HG03108 (cell line): ENCODE data around the gene ZMYM2.
"Not testable (repeated sequence)": the region's sequence is repeated elsewhere in the genome, so short reads cannot be mapped to it uniquely, and the experiment has no call there.

ENCODE experiments used
- ATAC-seq: cut with Tn5 transposase; IDR thresholded peaks from one replicate; pipeline ENCODE4 v1.9.1; 2021; ENCODE audit warnings: moderate library complexity; ENCODE audit not compliant: unreplicated experiment

Gene ZMYM2

DNA sequence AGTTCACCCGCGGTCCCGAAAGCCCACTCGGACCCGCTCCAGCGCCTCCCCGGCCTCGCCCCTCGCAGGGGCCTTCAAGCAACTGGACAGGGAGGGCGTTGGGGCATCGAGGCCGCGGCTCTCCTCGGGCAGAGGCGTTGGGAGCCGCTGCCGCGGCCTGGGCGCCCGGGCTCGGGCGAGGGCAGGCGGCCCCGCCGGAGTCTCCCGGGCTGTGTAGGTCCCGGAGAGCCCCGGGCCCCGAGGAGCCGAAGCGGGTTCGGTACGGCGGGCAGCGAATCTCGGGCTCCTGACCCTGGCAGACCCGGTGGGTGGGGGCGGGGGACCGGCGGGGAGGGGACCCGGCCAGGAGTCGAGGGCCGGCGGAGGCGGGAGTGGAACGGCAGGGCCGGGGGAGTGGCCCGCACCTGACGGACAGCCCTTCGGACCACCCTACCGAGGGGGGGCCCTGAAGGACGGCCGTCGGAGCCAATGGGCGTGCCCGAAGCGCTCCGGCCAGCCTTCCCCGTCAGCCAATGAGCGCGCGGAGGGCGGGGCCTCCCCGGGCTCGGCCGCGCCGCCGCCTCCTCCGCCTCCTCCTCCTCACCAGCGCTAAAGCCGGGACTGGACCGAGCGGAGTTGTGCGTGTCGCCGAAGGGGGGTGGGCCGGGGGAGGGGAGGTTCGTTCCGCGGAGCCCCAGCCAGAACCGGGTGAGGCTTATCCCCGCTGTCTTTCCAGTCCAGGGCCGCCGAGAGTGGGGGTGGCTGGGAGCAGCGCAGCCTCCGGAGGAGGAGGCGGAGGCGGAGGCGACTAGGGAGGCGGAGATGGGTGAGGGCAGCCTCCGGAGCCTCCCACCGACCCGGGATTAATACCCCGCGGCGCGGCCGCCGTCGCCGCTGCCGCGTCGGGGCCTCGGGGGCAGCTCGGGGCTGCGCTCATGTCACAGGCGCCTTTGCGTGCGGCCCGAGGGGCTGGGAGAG, at the start of gene ZMYM2:
TSS of gene ZMYM2 (plus strand) at position 573 of the 957 bp plus-strand sequence. CDS start 34,346 bp downstream, outside the sequence.
- ATAC-seq, result peak; percentile 81

DNA sequence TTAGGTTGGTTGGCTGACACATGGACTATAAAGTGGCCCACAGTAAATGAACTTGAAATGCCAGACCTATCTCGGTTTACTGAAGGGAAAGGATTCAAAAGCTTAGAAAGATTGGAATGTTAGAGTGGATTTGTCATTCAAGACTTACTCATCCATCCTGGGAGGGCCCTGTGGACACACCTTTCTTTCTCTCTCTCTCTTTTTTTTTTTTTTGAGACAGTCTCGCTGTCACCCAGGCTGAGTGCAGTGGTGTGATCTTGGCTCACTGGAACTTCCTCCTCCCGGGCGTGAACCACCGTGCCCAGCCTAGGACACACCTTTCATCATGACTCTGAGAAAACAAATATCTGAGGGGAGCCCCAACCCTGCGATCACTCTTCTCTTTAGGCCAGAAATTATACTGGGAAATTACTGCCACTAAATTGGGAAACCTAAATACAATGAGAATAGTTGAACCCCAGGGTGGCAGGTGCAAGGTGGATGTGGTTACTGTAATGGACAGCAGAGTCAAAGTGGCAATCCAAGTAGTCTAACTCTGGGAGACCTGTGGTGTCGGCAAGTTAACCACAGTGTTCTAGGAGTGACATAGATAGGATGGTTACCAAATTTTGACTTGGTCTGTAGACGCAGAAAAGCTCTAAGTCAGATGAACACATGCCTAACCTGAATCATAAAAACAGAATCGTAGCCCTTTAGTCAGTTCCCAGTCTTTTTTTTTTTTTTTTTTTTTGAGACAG, 48.0 kb upstream of the ZMYM2 start:
- no peak for ATAC-seq

DNA sequence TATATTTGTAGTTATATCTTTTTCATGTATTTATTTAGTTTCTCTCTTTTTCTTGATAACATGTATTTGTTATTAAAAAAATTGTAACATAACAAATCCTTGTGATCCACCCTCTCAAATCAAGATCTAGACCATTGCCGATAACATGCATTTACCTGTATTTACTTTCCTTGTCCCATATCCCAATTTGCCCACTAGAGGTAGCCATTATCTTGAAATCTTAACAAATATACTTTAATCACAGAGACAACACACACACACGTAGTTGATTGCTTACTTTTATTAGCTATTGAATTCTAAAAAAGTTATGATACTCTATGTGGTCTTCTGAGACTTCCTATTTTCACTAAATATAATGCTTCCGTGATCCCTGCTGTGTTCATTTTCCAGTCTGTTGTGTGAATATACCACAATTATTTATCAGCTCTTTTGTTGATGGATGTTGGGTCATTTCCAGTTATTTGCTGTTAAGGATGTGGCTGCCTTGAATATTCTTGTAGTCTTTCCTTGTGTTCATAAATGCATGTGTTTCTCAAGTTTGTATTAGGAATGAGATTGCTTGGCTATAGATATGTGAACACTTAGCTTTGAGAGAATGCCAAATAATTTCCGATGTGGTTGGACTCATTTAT, 31.3 kb upstream of the ZMYM2 start:
- ATAC-seq, result no peak

DNA sequence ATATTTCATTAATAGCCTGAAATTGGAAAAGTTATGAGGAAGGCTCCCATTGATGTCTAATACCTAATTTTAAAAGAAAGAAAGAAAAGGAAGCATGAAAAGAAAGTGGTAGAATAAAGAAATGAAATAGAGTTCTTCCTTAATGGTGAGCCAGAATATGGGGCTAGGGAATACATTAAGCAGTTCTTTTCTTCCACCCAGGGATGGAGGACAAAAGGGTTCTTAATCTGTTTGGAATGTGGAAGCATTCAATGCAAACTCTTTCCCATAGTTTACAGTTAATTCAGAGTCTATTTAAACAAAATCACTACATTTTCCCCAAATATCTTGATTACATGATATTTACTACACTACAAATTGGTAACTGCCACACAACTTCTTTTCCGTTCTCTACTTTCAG, 18.4 kb upstream of the ZMYM2 start:
- no peak for ATAC-seq

DNA sequence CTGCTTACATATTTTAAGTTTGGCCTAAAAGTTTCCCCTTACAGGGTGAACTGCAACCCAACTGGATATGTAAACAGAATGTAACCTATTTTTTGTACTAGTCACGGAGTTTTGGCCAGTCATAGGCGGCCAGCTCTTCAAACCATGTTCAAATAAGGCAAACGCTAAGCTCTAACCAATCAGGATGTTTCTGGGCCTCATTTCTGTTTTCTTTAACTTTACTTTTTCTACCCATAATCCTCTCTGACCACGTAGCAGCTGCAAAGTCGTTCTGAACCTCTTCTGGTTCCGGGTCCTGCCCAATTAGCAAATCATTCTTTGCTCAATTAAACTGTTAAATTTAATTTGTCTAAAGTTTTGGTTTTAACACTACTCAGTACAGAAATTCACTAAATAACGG, 8.2 kb upstream of the ZMYM2 start:
- no peak for ATAC-seq

DNA sequence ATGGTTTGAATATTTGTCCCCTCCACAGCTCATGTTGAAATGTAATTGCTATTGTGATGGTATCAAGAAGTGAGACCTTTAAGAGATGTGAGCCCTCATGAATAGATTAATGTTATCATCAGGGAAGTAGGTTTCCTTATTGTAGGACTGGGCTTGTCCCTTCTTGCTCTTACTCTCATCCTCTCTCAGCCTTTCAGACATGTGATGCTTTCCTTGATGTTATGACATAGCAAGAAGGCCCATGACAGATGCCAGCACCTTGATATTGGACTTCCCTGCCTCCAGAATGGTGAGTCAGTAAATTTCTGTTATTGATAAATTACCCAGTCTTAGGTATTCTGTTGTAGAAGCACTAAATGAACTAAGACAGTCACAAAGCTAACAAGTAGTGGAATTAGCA, 5.7 kb upstream of the ZMYM2 start:
- ATAC-seq, result no peak

DNA sequence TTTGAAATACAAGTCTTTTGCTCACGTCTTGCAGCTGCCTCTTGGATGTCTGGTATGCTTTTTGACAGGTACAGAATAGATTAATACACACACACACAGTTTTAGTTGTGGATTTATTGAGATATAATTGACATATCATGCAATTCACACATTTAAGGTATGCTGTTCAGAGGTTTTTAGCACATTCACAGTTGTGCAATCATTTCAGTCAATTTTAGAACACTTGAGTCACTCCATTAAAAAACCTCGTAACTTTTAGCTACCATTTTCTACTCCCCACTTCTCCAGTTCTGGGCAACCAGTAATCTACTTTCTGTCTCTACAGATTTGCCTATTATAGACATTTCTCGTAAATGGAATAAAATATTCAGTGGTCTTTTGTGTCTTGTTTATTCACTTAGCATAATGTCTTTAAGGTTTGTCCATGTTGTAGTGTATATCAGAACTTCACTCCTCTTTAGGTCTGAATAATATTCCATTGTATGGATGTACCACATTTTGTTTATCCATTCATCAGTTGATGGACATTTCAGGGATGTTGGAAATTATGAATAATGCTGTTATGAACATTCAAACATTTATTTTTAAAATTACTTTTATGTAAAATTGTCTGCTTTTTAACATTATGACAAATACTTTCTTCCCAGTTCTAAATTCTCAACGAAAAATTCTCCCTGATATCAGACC, 2.5 kb upstream of the ZMYM2 start:
- ATAC-seq, result no peak

DNA sequence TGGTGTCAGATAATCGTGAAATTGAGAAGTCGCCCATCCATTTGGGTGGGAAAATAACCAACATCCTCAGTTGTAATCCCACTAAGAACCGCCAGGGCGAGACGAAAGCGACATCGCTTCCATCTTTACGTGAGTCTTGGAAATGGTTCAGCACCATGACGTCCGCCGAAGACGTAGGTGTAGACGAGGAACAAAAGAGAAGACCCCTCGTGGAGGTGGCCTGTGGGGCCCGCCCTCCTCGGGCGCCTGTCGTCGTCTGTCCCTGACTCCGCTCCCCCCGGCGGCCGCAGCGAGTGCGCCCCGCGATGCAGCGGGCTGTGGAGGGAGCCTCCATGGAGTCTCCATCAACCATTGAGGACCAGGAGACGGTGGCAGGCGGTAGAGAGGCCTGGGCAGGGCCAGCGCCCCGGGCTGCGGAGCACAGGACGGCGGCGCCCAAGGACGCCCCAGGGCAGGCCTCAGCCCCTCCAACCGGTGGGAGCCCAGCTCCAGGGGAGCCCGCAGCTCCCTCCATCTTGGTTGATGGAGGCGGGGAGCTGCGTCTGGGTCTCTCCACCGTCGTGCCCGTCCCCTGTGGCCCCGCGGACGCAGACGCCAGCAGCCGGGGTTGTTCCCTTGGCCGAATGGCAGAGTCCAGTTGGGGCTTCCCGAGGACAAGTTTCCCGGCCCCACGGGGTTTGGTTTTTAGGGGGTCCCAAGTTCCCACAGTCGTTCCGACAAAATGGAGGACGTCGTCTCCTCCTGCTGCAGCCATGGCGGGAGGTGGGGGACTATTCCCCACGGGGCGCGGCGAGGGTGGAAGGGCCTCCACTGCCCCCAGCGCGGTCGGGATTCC, 990 bp upstream of the ZMYM2 start:
- peak; percentile 1 for ATAC-seq

DNA sequence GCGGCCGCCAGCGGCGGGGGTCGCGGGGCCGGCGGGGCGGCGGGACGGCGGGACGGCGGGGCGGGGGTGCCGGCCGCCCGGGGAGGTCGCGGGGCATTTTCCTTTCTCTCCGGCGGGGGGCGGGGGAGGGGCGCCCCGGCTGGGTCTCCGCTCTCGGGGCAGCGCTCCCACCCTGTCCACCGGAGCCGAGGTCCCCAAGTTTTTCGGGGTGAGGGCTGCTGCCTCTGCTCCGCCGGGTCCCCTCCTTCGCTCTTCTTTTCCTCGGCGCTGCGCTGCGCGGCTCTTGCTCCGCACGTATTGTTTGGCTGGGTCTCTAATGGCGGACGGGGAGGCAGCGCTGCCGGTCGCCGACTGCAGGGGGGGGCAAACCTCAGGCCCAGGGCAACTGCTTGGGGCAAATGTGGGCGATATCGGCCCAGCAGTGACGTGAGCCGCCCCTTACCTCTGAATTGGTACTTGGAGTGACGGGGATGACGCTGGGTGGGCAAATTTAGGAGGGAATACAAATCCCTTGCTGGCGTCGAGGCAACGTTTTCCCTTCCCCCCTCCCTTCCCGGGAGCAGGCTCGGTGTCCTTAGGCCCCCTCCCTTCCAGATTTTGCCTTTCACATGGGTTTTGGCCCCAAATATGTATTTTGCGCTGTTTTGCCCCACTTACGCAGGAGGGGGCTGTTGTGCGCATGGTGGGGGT, 759 bp downstream of the ZMYM2 start:
- ATAC-seq, result no peak

DNA sequence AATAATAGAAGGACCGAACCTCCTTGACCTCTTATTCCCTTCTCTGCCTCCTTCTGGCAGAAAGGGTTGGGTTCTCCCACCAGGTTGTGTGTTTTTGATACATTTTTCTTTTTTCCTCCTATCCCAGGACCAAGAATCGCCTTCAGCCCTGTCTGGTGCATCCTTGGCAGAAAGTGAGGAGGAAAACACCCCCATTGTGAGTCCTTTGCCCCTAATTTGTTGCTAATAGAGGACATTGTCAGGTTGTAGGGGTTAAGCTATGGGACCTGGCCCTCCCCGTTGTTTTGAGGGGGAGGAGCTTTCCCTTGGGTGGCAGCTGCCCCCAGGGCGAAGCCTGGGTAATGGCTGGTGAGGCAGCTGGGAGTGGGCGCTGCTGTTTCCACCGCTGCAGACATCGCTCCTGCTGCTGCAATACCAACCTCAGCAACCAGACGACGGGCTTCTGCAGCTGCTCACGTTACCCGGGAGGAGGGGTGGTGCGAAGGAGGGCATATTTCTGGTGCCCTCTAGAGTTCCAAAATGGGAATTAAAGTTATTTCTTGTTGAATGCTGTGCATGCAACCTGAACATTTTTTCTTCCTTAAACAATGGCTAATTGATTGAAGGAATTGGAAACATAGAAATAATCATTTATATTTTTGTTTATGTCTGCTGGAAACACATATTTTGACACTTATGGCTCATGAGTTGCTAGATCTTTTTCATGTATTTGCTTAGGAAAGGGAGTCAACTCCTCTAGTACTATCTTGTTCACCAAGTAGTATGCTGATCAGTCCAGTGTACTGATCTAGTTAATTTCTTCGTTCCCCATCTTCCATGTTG, 1.5 kb downstream of the ZMYM2 start:
- ATAC-seq, result peak; percentile 34

DNA sequence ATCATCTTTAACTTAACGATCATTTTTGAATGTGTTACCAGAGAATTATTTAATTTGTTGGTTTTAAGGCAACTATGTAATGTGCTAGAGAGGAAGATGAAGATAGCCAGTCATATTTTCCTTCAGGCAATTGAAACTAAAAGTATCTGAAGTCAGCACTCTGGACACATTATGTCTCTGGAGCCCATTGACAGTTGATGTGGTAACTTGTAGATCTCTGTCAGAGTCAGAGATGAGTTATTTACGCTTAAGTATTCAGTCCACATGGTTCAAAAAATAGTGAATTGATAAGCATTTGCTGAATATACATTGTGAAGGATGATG, 2.1 kb downstream of the ZMYM2 start:
- no peak for ATAC-seq

DNA sequence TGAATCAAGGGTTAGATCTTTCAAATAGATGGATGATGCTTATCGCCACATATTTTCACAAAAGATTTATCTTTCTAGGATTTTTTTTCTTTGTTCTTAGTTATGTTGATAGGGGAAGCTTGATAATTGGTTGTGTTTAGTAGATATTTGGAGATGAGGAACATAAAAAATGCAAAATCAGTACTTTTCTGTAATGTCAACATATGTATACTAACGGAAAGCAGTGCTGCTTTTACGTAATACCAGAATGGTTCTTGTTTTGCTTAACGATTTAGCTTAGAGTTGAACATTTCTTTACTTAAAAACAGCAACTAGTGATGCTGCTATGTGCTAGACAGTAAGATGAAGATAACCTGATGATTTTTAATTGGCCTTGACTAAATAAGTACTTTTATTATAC, 3.0 kb downstream of the ZMYM2 start:
- ATAC-seq, result no peak

DNA sequence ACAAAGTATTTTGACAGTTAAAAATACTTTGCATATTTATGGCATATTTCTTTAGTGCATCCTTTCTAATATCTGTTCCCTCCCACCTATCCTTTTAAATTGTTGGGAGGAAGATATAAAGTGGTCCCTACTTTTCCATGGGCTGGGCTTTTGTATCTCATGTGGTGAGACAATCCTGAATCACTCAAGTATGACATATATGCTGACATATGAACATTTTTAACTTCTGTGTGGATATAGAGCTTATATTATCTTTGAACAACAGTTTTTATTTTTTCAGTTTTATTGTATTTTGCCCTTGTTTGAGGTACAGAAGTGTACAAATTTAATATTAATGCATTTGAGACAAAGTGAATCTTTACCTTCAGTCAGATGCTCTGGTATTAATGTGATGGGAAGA, 3.4 kb downstream of the ZMYM2 start:
- no peak for ATAC-seq

DNA sequence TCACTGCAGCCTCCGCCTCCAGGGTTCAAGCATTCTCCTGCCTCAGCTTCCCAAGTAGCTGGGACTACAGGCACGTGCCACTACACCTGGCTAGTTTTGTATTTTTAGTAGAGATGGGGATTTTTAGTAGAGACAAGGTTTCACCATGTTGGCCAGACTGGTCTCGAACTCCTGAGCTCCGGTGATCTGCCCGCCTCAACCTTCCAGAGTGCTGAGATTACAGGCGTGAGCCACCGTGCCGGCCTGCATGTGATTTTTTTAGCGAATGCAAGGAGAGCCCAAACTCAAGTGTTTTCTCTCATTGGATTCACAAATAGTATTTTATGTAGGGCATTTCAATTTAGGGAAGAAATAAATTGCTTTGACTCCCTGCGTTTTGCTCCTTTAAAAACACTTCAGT, 4.4 kb downstream of the ZMYM2 start:
- ATAC-seq, result no peak

DNA sequence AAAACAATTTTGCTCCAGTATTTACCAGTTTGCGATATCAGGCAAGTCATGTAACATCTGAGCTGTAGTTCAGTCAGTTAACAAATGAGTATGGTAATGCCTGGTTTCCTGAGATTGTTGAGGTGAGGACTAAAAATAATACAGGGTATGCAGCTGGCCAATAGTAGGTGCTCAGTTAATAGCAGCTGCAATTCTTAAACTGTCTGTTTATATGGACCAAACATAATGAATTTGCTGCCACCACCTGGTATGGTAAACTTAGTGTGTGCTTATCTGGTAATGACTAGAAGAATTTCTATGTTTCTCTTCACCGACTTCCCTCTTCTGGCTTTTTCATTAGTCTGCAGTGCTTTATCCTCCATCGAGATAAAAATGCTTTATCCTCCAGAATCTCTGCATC, 9.1 kb downstream of the ZMYM2 start:
- ATAC-seq, result no peak

DNA sequence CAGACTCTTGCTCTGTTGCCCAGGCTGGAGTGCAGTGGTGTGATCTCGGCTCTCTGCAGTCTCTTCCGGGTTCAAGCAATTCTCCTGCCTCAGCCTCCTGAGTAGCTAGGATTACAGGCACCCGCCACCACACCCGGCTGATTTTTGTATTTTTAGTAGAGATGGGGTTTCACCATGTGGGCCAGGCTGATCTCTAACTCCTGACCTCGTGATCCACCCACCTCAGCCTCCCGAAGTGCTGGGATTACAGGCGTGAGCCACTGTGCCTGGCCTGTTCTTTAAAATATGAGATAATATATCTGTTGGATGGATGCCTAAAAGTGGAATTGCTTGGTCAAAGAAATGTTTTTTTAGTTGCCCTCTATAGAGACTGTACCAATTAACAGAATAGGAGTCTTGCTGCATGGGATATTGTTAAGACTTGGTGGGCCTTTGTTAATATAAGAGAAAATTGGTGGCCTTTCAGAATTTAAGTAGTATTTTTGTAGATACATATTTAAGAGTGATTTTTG, 16.0 kb downstream of the ZMYM2 start:
- ATAC-seq, result not testable (repeated sequence)

DNA sequence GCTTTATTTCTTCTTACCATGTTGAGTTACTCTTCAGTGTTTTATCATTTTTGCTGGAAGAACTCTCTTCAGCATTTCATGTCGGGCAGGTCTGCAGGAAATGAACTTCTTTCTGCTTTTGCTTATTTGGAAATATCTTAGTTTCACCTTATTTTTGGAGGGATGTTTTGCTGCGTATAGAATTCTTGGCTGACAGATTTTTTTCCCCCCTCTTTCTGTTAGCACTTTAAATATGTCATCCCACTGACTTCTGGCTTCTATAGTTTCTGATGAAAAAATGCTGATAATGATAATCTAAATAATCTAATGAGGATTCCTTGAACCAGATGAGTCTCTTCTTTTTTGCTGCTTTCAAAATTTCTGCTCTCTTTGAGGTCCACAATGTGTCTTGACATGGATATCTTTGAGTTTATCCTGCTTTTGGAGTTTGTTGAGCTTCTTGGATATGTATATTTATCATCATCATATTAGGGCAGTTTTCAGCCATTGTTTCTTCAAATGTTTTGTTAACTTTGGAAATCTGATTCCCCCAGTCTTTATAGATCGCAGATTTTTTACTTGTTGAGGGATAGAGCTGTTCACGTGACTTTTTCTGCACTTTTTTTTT, 20.4 kb downstream of the ZMYM2 start:
- no peak for ATAC-seq

DNA sequence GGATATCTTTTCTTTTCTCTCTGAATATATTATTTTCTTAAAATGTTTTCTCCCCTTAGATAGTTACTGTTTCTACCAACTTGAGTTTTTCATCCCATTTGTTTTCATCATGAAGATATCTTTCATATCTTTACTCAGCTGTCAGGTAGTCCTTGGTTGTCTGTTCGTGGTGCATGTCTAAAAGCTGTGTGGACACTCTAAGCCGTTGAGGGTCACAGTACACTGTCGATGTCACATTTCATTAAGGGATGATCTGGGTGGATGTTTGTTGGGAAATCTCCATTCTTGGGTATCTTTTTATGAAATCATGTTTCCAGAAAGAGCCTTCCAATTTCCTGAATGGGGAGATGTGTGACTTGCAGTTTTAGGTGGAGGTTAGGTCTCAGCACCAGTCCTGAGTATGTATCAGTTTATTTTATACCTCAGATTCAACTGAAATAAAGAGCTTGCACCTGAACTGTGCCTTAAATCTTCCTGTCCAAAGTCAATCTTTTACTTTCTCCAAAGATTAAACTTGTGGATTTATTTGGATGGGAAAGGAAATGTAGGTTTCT, 23.2 kb downstream of the ZMYM2 start:
- ATAC-seq, result no peak
